ENCODE results near the gene IMPA2.
"Not testable (repeated sequence)": the region's sequence is repeated elsewhere in the genome, so short reads cannot be mapped to it uniquely, and the experiment has no call there.

The IMPA2 gene

GRCh38 chr18:12072996-12073395, 91.7 kb downstream of the IMPA2 start:
- no peak for DNase-seq (ENCODE audit: low read depth in 2 of 2)

GRCh38 chr18:12074736-12075135, 93.4 kb downstream of the IMPA2 start:
- no peak for DNase-seq (ENCODE audit: low read depth in 2 of 2)

GRCh38 chr18:12076424-12077140, 95.3 kb downstream of the IMPA2 start:
- no peak for DNase-seq (ENCODE audit: low read depth in 2 of 2)

- DNase-seq (ENCODE audit: low read depth in 2 of 2) = not testable (repeated sequence)
Observed at GRCh38 chr18:12077994-12078393, 96.7 kb downstream of the IMPA2 start.

GRCh38 chr18:12079491-12080237, 98.4 kb downstream of the IMPA2 start:
- DNase-seq (ENCODE audit: low read depth in 2 of 2) = no peak
